Epithelial cell of proximal tubule (primary cell): ENCODE measurements around the gene CREB3. TPM values are rescaled to one million over a fixed set of nuclear protein-coding genes. Genes with fewer than 3 reads are reported as not detected.

Experiments used
- DNase-seq: peaks from one replicate; pipeline ENCODE4 v3.0.0-alpha.2; 2011; ENCODE audit warnings: low read depth
- H3K4me3 ChIP-seq: 2 replicates; pipeline ENCODE4 v1.5.1; 2011; ENCODE audit warnings: low read depth, mild to moderate bottlenecking, low read length
- CTCF ChIP-seq: conservative IDR thresholded peaks from 2 replicates; pipeline ENCODE4 v1.5.1; 2012; ENCODE audit warnings: low read depth, mild to moderate bottlenecking, low read length
- total RNA-seq: library from RNA; depleted of rRNA; stranded (reverse); fragments of >200 nt; gene quantifications from 2 replicates; pipeline ENCODE4 v1.2.3, GENCODE V29; 2015

CREB3 gene
- total RNA-seq, 1 donor from 2014 or later = 66.4 TPM

DNA sequence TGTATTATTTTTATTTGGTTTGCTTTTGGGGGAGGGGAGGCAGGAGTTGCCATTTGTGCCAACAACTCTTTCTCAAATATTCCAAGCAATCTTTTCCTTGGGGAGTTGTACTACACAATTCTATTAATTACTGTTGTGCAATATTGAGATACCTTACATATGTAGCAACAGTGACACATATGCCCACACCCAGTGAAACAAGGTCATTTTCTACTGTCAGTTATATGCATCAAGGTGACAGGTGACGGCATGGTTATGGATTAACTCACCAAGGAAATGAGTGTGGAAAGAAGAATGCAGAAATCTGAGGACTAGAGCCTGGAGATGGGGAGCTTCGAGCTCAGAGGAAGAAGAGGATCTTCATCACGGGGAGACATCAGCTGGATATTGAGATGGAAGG is 39.5 kb downstream of the CREB3 start:
- no peak for DNase-seq
- no peak overlapping the region for H3K4me3 ChIP-seq
- no peak for TF ChIP-seq CTCF

- no peak for TF ChIP-seq CTCF
- no peak overlapping the region for H3K4me3 ChIP-seq
- no peak for DNase-seq
Observed at GRCh38 chr9:35774907-35775635, 42.6 kb downstream of the CREB3 start.

DNA sequence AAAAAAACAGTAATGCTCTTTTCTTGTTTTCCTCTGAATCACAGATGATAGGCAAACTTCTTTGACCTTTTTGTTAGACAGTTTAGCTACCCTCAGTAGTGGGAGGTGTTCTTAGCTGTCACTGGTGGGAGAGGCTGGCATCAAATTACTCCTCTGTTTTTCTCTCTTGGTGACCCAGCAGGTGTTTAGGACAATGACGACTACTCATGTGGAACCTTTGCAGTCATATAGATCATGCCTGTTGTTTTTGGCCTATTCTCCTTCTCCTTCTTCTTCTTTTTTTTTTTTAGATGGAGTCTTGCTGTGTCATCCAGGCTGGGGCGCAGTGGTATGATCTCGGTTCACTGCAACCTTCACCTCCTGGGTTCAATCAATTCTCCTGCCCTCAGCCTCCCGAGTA is 43.6 kb downstream of the CREB3 start:
- no peak for TF ChIP-seq CTCF
- H3K4me3 ChIP-seq = no peak overlapping the region
- DNase-seq = no peak

- H3K4me3 ChIP-seq = no peak overlapping the region
- no peak for TF ChIP-seq CTCF
- no peak for DNase-seq
Observed at GRCh38 chr9:35778496-35778895, 46.0 kb downstream of the CREB3 start.

DNA sequence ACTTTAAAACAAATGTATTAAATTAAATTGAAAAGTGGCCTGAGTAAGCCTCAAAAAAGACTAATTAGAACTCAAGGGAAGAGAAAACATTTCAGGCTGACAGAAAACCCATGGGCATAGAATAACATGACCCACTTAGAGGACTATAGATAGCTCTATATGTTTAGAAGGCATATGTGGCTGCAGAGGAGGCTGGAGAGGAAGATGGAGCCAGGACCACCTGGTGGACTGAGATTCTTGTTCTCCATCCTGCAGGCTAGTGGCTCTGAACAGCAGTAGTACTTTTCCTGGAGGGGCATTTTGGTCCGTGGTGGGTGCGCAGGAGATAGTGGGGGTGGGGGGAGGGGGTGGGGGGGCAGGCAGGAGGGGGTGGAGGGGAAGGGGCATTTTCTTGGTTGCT is 48.6 kb downstream of the CREB3 start:
- no peak overlapping the region for H3K4me3 ChIP-seq
- no peak for TF ChIP-seq CTCF
- no peak for DNase-seq

GRCh38 chr9:35783418-35783817 is 51.0 kb downstream of the CREB3 start:
- no peak overlapping the region for H3K4me3 ChIP-seq
- DNase-seq = no peak
- TF ChIP-seq CTCF = no peak

Other genes with a start within 250 kb of the CREB3 start
- gene RUSC2, start 242.6 kb upstream of the CREB3 start, total RNA-seq = 18.9 and 21.7 TPM in 2 replicates
- gene TESK1, start 127.4 kb upstream of the CREB3 start, total RNA-seq = 23.5 and 24.0 TPM in 2 replicates
- 0.51 and 1.2 TPM in 2 replicates for gene CD72, start 114.3 kb upstream of the CREB3 start, total RNA-seq
- gene SIT1, start 81.7 kb upstream of the CREB3 start, total RNA-seq = not detected in 2 replicates
- 3,154 and 10,636 TPM in 2 replicates for gene RMRP, start 74.6 kb upstream of the CREB3 start, total RNA-seq
- gene CCDC107, start 74.4 kb upstream of the CREB3 start, total RNA-seq = 19.0 and 35.4 TPM in 2 replicates
- gene ARHGEF39, start 67.5 kb upstream of the CREB3 start, total RNA-seq = 11.9 and 17.5 TPM in 2 replicates
- gene CA9, start 58.7 kb upstream of the CREB3 start, total RNA-seq = 0.43 TPM in 1 of 2 replicates, not detected in the other
- 265 and 267 TPM in 2 replicates for gene TPM2, start 42.7 kb upstream of the CREB3 start, total RNA-seq
- 114 and 177 TPM in 2 replicates for gene TLN1, start 471 bp upstream of the CREB3 start, total RNA-seq
- 32.8 and 39.3 TPM in 2 replicates for gene GBA2, start 16.6 kb downstream of the CREB3 start, total RNA-seq
- gene RGP1, start 16.6 kb downstream of the CREB3 start, total RNA-seq = 13.6 and 14.9 TPM in 2 replicates
- gene MSMP, start 21.6 kb downstream of the CREB3 start, total RNA-seq = not detected in 2 replicates
- 7.3 and 11.0 TPM in 2 replicates for gene NPR2, start 58.9 kb downstream of the CREB3 start, total RNA-seq
- gene SPAG8, start 79.6 kb downstream of the CREB3 start, total RNA-seq = 0.12 and 0.14 TPM in 2 replicates
- 25.9 and 32.5 TPM in 2 replicates for gene HINT2, start 82.4 kb downstream of the CREB3 start, total RNA-seq
- not detected in 2 replicates for gene FAM221B, start 96.1 kb downstream of the CREB3 start, total RNA-seq
- 2.5 and 4.2 TPM in 2 replicates for gene TMEM8B, start 96.6 kb downstream of the CREB3 start, total RNA-seq
- not detected in 2 replicates for gene OR13J1, start 137.7 kb downstream of the CREB3 start, total RNA-seq
- 0.58 TPM in 1 of 2 replicates, not detected in the other for gene HRCT1, start 173.5 kb downstream of the CREB3 start, total RNA-seq
- gene SPAAR, start 176.8 kb downstream of the CREB3 start, total RNA-seq = 0.29 TPM in 1 of 2 replicates, not detected in the other
- gene OR2S2, start 225.5 kb downstream of the CREB3 start, total RNA-seq = not detected in 2 replicates